ENCODE measurements around the gene NTSR2. TPM values are rescaled to one million over a fixed set of nuclear protein-coding genes. Genes with fewer than 3 reads are reported as not detected.

NTSR2 gene
- total RNA-seq, 1 donor from 2014 or later, result not detected

DNA sequence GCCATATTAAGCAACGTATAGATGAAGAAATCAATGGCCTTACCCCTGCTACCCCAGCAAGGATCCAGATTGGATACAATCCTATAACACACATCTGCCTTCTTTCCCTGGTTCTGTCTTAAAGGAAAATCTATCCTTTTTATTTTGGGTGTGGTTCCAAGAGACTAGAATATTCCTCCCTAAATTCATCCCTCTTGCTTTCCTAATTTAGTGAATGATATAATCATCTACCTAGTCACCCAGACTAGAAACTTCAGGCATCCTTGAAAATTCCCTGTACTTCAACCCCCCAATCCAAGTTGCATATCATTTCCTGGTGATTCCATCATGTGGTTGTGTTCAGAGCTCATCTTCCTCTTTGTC, 41.3 kb upstream of the NTSR2 start:
- intact Hi-C loops (cut with DNase I), result no loop called here
- Histone ChIP-seq H3K36me3 (no peaks in the 10 kb centered on the region), H3K4me1 (peaks cover 6% of the 10 kb centered on the region), H3K4me3 (no peak overlapping the region), H3K27ac (no peak overlapping the region), H3K9me3 (no peaks in the 10 kb centered on the region), H3K27me3 (no peaks in the 10 kb centered on the region)
- no peak for TF ChIP-seq POLR2AphosphoS5 (IDR thresholded peaks at IDR 0.05; ENCODE audit: insufficient read depth in 1 of 2, low read depth in 1 of 2)
- TF ChIP-seq CTCF (IDR thresholded peaks at IDR 0.05), result no peak
- TF ChIP-seq POLR2A (IDR thresholded peaks at IDR 0.05), result no peak
- DNase-seq (ENCODE audit: extremely low spot score in 2 of 2), result no peak

GRCh38 chr2:11710632-11711353, 40.8 kb upstream of the NTSR2 start:
- H3K4me1 ChIP-seq, result peaks cover 6% of the 10 kb centered on the region
- H3K9me3 ChIP-seq, result no peaks in the 10 kb centered on the region
- no peak for TF ChIP-seq POLR2A (IDR thresholded peaks at IDR 0.05)
- no peak for TF ChIP-seq POLR2AphosphoS5 (IDR thresholded peaks at IDR 0.05; ENCODE audit: insufficient read depth in 1 of 2, low read depth in 1 of 2)
- TF ChIP-seq CTCF (IDR thresholded peaks at IDR 0.05), result no peak
- DNase-seq (ENCODE audit: extremely low spot score in 2 of 2), result no peak
- intact Hi-C loops (cut with DNase I), result no loop called here
- H3K4me3 ChIP-seq, result no peak overlapping the region
- no peak overlapping the region for H3K27ac ChIP-seq
- H3K27me3 ChIP-seq, result no peaks in the 10 kb centered on the region
- no peaks in the 10 kb centered on the region for H3K36me3 ChIP-seq

DNA sequence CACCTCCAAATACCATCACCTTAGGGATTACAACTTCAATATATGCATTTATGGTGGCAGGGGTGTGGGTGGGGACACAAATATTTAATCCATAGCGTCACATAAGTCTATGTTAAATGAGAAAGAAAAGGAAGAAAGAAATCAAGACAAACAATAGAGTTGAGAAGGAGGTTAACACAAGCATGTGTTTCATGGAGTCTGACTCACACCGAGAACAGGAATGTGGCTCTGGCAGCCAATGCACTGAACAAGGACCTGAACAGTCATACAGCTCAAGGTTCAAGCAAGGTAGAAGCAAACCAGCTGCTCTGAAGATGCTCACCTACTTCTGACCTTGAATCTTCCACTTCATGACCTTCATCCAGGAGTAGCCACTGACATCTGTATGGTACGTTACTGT, 40.2 kb upstream of the NTSR2 start:
- Histone ChIP-seq H3K4me3 (no peak overlapping the region), H3K4me1 (peaks cover 6% of the 10 kb centered on the region), H3K9me3 (no peaks in the 10 kb centered on the region), H3K27me3 (no peaks in the 10 kb centered on the region), H3K36me3 (no peaks in the 10 kb centered on the region), H3K27ac (no peak overlapping the region)
- intact Hi-C loops (cut with DNase I), result no loop called here
- DNase-seq (ENCODE audit: extremely low spot score in 2 of 2), result no peak
- TF ChIP-seq CTCF (IDR thresholded peaks at IDR 0.05), result no peak
- TF ChIP-seq POLR2A (IDR thresholded peaks at IDR 0.05), result no peak
- TF ChIP-seq POLR2AphosphoS5 (IDR thresholded peaks at IDR 0.05; ENCODE audit: insufficient read depth in 1 of 2, low read depth in 1 of 2), result no peak

DNA sequence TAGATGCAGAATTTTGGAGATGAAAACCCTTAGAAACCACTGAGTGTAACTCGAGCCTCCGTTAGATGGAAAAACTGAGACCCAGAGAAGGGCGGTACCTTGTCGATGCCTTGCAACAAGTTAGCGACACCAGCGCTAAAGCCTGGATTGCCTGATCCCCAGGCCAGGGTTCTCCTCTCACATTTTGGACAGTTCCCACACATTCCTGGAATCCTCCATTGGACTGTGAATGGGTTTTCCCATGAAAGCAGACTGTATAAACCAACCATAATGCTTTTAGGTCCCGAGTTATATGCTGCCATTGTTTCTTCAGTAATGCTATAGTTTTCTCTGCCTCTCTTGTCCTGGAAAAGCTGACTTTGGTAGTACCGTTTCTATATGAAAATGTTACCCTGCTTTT, 39.3 kb upstream of the NTSR2 start:
- DNase-seq (ENCODE audit: extremely low spot score in 2 of 2), result no peak
- Histone ChIP-seq H3K27ac (no peak overlapping the region), H3K36me3 (no peaks in the 10 kb centered on the region), H3K27me3 (no peaks in the 10 kb centered on the region), H3K4me1 (peaks cover 6% of the 10 kb centered on the region), H3K4me3 (no peak overlapping the region), H3K9me3 (no peaks in the 10 kb centered on the region)
- no peak for TF ChIP-seq POLR2A (IDR thresholded peaks at IDR 0.05)
- TF ChIP-seq CTCF (IDR thresholded peaks at IDR 0.05), result no peak
- intact Hi-C loops (cut with DNase I), result no loop called here

DNA sequence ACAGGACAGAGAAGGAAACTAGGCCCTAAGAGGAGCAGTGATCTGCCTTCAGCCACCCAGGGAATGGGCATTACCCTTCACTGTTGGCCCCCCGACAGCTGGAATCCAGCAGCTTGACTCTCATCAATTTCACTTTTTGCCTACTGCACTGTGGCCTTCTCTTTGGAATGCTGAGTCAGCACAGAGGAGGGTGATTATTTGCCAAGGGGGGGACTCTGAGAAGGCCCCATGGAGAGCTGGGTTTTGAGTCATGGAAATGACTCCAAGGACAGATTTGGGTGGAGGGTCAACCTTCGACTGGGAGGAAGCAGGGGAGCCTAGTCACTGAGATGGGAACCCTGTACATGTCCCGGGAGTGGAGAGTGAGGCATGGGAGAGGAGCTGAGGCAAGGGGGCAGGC, 38.1 kb upstream of the NTSR2 start:
- H3K4me3 ChIP-seq, result no peak overlapping the region
- H3K27ac ChIP-seq, result no peak overlapping the region
- TF ChIP-seq CTCF (IDR thresholded peaks at IDR 0.05) (no peak), POLR2A (IDR thresholded peaks at IDR 0.05) (no peak), POLR2AphosphoS5 (IDR thresholded peaks at IDR 0.05; ENCODE audit: insufficient read depth in 1 of 2, low read depth in 1 of 2) (no peak)
- intact Hi-C loops (cut with DNase I), result no loop called here
- no peaks in the 10 kb centered on the region for H3K27me3 ChIP-seq
- H3K9me3 ChIP-seq, result no peaks in the 10 kb centered on the region
- H3K4me1 ChIP-seq, result peaks cover 6% of the 10 kb centered on the region
- H3K36me3 ChIP-seq, result no peaks in the 10 kb centered on the region
- no peak for DNase-seq (ENCODE audit: extremely low spot score in 2 of 2)
